Tibial artery (tissue), 4 donors: ENCODE data around the gene DNAJB7.
"Not testable (repeated sequence)": the region's sequence is repeated elsewhere in the genome, so short reads cannot be mapped to it uniquely, and the experiment has no call there.

Experiments
- DNase-seq, 2 donors: peaks; one replicate each; pipeline ENCODE4 v3.0.0-alpha.2; 2019
- H3K27ac ChIP-seq, 2 donors: fragments of 200-600 bp; sonication (generic) in 1 of 2; 1 replicate in 1 of 2; 2 replicates in 1 of 2; pipeline ENCODE4 v1.5.1; 2018 to 2019; ENCODE audit warnings: mild to moderate bottlenecking in 1 of 2
- H3K27me3 ChIP-seq, 2 donors: fragments of 200-600 bp; sonication (generic) in 1 of 2; one replicate each; pipeline versions ENCODE4 v1.5.1 to v1.6.0; 2016 to 2019
- H3K36me3 ChIP-seq, 3 donors: fragments of 200-600 bp; sonication (generic) in 2 of 3; one replicate each; pipeline ENCODE4 v1.5.1; 2016 to 2019; ENCODE audit warnings: mild to moderate bottlenecking in 2 of 3
- H3K4me1 ChIP-seq, 4 donors: fragments of 200-600 bp; sonication (generic) in 2 of 4; 1 replicate in 3 of 4; 2 replicates in 1 of 4; pipeline ENCODE4 v1.5.1; 2016 to 2019
- H3K4me3 ChIP-seq, 2 donors: fragments of 200-600 bp; sonication (generic) in 1 of 2; 1 replicate in 1 of 2; 2 replicates in 1 of 2; pipeline ENCODE4 v1.5.1; 2018 to 2019; ENCODE audit warnings: mild to moderate bottlenecking in 2 of 2
- H3K9me3 ChIP-seq, 3 donors: fragments of 200-600 bp; sonication (generic) in 1 of 3; one replicate each; pipeline ENCODE4 v1.5.1; 2016 to 2019
- CTCF ChIP-seq, 2 experiments: fragments of 200-600 bp in 1 of 2; fragments of 450-650 bp in 1 of 2; IDR thresholded peaks; one replicate each; pipeline ENCODE4 v1.5.1; 2017 to 2019; ENCODE audit warnings: antibody characterized with exemption in 2 of 2, mild to moderate bottlenecking in 1 of 2, moderate library complexity in 1 of 2
- intact Hi-C: fragments of 100-400 bp; cut with DNase I; formaldehyde crosslinking; loops from one replicate; pipeline ENCODE4 v1.15.0; 2023; ENCODE audit warnings: low total_unique reads

The DNAJB7 gene

GRCh38 chr22:40834619-40835018 is 27.3 kb downstream of the DNAJB7 start:
- intact Hi-C loops, result no loop called here
- H3K36me3 ChIP-seq, result peaks cover 75 to 93% (median 78%) of the 10 kb centered on the region in 3 donors
- no peak for DNase-seq

GRCh38 chr22:40829131-40829530 is 32.8 kb downstream of the DNAJB7 start:
- intact Hi-C loops, result no loop called here
- peaks cover 74 to 93% (median 83%) of the 10 kb centered on the region in 3 donors for H3K36me3 ChIP-seq
- no peak for DNase-seq

More at GRCh38 chr22:40834619-40835018, 27.3 kb downstream of the DNAJB7 start:
- Histone ChIP-seq H3K4me1 (no peaks in the 10 kb centered on the region), H3K9me3 (no peaks in the 10 kb centered on the region), H3K4me3 (no peak overlapping the region), H3K27ac (no peak overlapping the region), H3K27me3 (no peaks in the 10 kb centered on the region)
- TF ChIP-seq CTCF (IDR thresholded peaks at IDR 0.05), result no peak

GRCh38 chr22:40826984-40827741 is 34.8 kb downstream of the DNAJB7 start:
- no peak for DNase-seq

More at GRCh38 chr22:40829131-40829530, 32.8 kb downstream of the DNAJB7 start:
- H3K9me3 ChIP-seq, result no peaks in the 10 kb centered on the region
- no peak overlapping the region for H3K4me3 ChIP-seq
- no peaks in the 10 kb centered on the region for H3K4me1 ChIP-seq
- H3K27me3 ChIP-seq, result no peaks in the 10 kb centered on the region
- TF ChIP-seq CTCF (IDR thresholded peaks at IDR 0.05), result no peak
- no peak overlapping the region for H3K27ac ChIP-seq

GRCh38 chr22:40826292-40826691 is 35.6 kb downstream of the DNAJB7 start:
- H3K9me3 ChIP-seq, DNase-seq, H3K4me1 ChIP-seq, H3K27me3 ChIP-seq, H3K27ac ChIP-seq, intact Hi-C loops, H3K4me3 ChIP-seq: not testable (repeated sequence)
- peaks cover 60 to 80% (median 64%) of the 10 kb centered on the region in 3 donors for H3K36me3 ChIP-seq

More at GRCh38 chr22:40826984-40827741, 34.8 kb downstream of the DNAJB7 start:
- no peaks in the 10 kb centered on the region for H3K27me3 ChIP-seq
- H3K27ac ChIP-seq, result no peak overlapping the region
- no peak overlapping the region for H3K4me3 ChIP-seq
- intact Hi-C loops, result no loop called here
- H3K4me1 ChIP-seq, result no peaks in the 10 kb centered on the region
- peaks cover 65 to 89% (median 72%) of the 10 kb centered on the region in 3 donors for H3K36me3 ChIP-seq
- H3K9me3 ChIP-seq, result no peaks in the 10 kb centered on the region
- TF ChIP-seq CTCF (IDR thresholded peaks at IDR 0.05), result no peak

GRCh38 chr22:40823426-40823825 is 38.5 kb downstream of the DNAJB7 start:
- H3K4me1 ChIP-seq, result peaks cover 0 to 13% (median 4%) of the 10 kb centered on the region in 4 donors
- no peak overlapping the region for H3K27ac ChIP-seq
- H3K27me3 ChIP-seq, result no peaks in the 10 kb centered on the region
- no peaks in the 10 kb centered on the region for H3K9me3 ChIP-seq
- DNase-seq, result no peak
- intact Hi-C loops, result no loop called here
- no peak for TF ChIP-seq CTCF (IDR thresholded peaks at IDR 0.05)
- no peak overlapping the region for H3K4me3 ChIP-seq
- H3K36me3 ChIP-seq, result peaks cover 38 to 52% (median 39%) of the 10 kb centered on the region in 3 donors

- no peak for DNase-seq
- peaks cover 0 to 29% (median 16%) of the 10 kb centered on the region in 4 donors for H3K4me1 ChIP-seq
- no peaks in the 10 kb centered on the region for H3K9me3 ChIP-seq
- no peaks in the 10 kb centered on the region for H3K27me3 ChIP-seq
- no peak for TF ChIP-seq CTCF (IDR thresholded peaks at IDR 0.05)
- peaks cover 11 to 19% (median 13%) of the 10 kb centered on the region in 3 donors for H3K36me3 ChIP-seq
- peak overlapping the region; percentile 69 to 93 for H3K4me3 ChIP-seq
- intact Hi-C loops, result loop anchor here (5.0 kb wide), 1 partner anchor 152 kb away; no protein-coding TSS in a partner anchor
- peak overlapping the region; percentile 70 to 88 for H3K27ac ChIP-seq
Measured at GRCh38 chr22:40819599-40820140, 42.2 kb downstream of the DNAJB7 start.
